HepG2 (cell line): Measurements from ENCODE around the gene TRMT1. TPM values are rescaled to one million over a fixed set of nuclear protein-coding genes. Genes with fewer than 3 reads are reported as not detected.

ENCODE experiments used
- AKAP8 ChIP-seq: sonication (generic); formaldehyde crosslinking; IDR thresholded peaks from 2 replicates; pipeline ENCODE4 v1.5.1; 2020; ENCODE audit warnings: mild to moderate bottlenecking, missing genetic modification reagents
- ARID4A ChIP-seq: sonication (generic); formaldehyde crosslinking; IDR thresholded peaks from 2 replicates; pipeline ENCODE4 v1.5.0; 2020; ENCODE audit warnings: mild to moderate bottlenecking, missing genetic modification reagents, borderline replicate concordance
- ATF7 ChIP-seq, 2 experiments: fragments of 450-650 bp in 1 of 2; sonication (generic) in 1 of 2; formaldehyde crosslinking in 1 of 2; IDR thresholded peaks; 2 replicates each; pipeline versions ENCODE4 v1.4.0 to v1.6.1; 2016 to 2020; ENCODE audit warnings: antibody characterized with exemption in 1 of 2, mild to moderate bottlenecking in 1 of 2, missing genetic modification reagents in 1 of 2
- ELF3 ChIP-seq: IDR thresholded peaks from 2 replicates; pipeline ENCODE4 v1.6.1; 2016; ENCODE audit warnings: missing genetic modification reagents, missing compliant biosample characterization
- ETS1 ChIP-seq: sonication (generic); formaldehyde crosslinking; IDR thresholded peaks from 2 replicates; pipeline ENCODE4 v1.4.0; 2020; ENCODE audit warnings: missing genetic modification reagents
- FOXA1 ChIP-seq, 2 experiments: fragments of 450-650 bp in 1 of 2; sonication (generic) in 1 of 2; formaldehyde crosslinking in 1 of 2; IDR thresholded peaks; 2 replicates each; pipeline versions ENCODE4 v1.4.0 to v1.6.1; 2016 to 2020; ENCODE audit warnings: missing genetic modification reagents in 1 of 2
- FOXK2 ChIP-seq: fragments of 450-650 bp; IDR thresholded peaks from 2 replicates; pipeline ENCODE4 v1.6.1; 2016
- HDAC6 ChIP-seq: fragments of 200-600 bp; sonication (generic); IDR thresholded peaks from 2 replicates; pipeline ENCODE4 v1.7.0; 2017; ENCODE audit warnings: mild to moderate bottlenecking, antibody characterized with exemption, low read length, low read depth
- NCOA1 ChIP-seq: sonication (generic); formaldehyde crosslinking; IDR thresholded peaks from 2 replicates; pipeline ENCODE4 v1.9.0; 2021; ENCODE audit warnings: missing genetic modification reagents
- NFKB2 ChIP-seq: sonication (generic); formaldehyde crosslinking; IDR thresholded peaks from 2 replicates; pipeline ENCODE4 v1.4.0; 2020; ENCODE audit warnings: missing genetic modification reagents, borderline replicate concordance
- NR3C1 ChIP-seq: sonication (generic); formaldehyde crosslinking; IDR thresholded peaks from 2 replicates; pipeline ENCODE4 v1.4.0; 2020; ENCODE audit warnings: missing genetic modification reagents
- RNF2 ChIP-seq: fragments of 450-650 bp; conservative IDR thresholded peaks from 2 replicates; pipeline ENCODE4 v1.6.1; 2016; ENCODE audit warnings: low read depth
- TRIM22 ChIP-seq: fragments of 450-650 bp; IDR thresholded peaks from 2 replicates; pipeline ENCODE4 v1.6.1; 2017
- ZBTB34 ChIP-seq: sonication (generic); formaldehyde crosslinking; IDR thresholded peaks from 2 replicates; pipeline ENCODE4 v1.8.0; 2022; ENCODE audit warnings: mild to moderate bottlenecking, missing genetic modification reagents
- ZFP62 ChIP-seq: sonication (generic); formaldehyde crosslinking; IDR thresholded peaks from 2 replicates; pipeline ENCODE4 v1.4.0; 2020; ENCODE audit warnings: missing genetic modification reagents
- ZMYM4 ChIP-seq: sonication (generic); formaldehyde crosslinking; IDR thresholded peaks from 2 replicates; pipeline ENCODE4 v1.8.1; 2023; ENCODE audit warnings: mild to moderate bottlenecking, missing genetic modification reagents
- ZNF10 ChIP-seq: sonication (generic); formaldehyde crosslinking; IDR thresholded peaks from 2 replicates; pipeline ENCODE4 v1.4.0; 2020; ENCODE audit warnings: mild to moderate bottlenecking, low read depth, missing genetic modification reagents, borderline replicate concordance
- ZNF256 ChIP-seq: sonication (generic); formaldehyde crosslinking; conservative IDR thresholded peaks from 2 replicates; pipeline ENCODE4 v1.4.0; 2020; ENCODE audit warnings: missing genetic modification reagents
- ZNF263 ChIP-seq: sonication (generic); formaldehyde crosslinking; IDR thresholded peaks from 2 replicates; pipeline ENCODE4 v1.4.0; 2020; ENCODE audit warnings: missing genetic modification reagents
- ZNF30 ChIP-seq: sonication (generic); formaldehyde crosslinking; IDR thresholded peaks from 2 replicates; pipeline ENCODE4 v1.5.0; 2020; ENCODE audit warnings: mild to moderate bottlenecking, missing genetic modification reagents
- ZNF432 ChIP-seq: sonication (generic); formaldehyde crosslinking; IDR thresholded peaks from 2 replicates; pipeline ENCODE4 v1.5.0; 2020; ENCODE audit warnings: missing genetic modification reagents, mild to moderate bottlenecking, borderline replicate concordance
- polyA plus RNA-seq, 8 experiments: library from polyadenylated mRNA; depleted of rRNA in 3 of 8; stranded (reverse) in 7 of 8; unstranded in 1 of 8; fragments of >200 nt; fragmentation: Illumina TruSeq in 4 of 8; extraction: Trizol in 4 of 8; gene quantifications; 2 replicates each; pipeline versions ENCODE4 v1.2.1 to v1.2.3, GENCODE V29; 2011 to 2016; ENCODE audit warnings: low read depth in 4 of 8, missing spikeins in 1 of 8, mixed read lengths in 1 of 8; ENCODE audit not compliant: insufficient read depth in 1 of 8
- total RNA-seq, 5 experiments: library from RNA; depleted of rRNA; stranded (reverse); fragments of >200 nt; fragmentation: Illumina TruSeq; extraction: Trizol; gene quantifications; 2 replicates each; pipeline ENCODE4 v1.2.3, GENCODE V29; 2016; ENCODE audit warnings: low read depth in 1 of 5

TRMT1 gene
- total and polyA plus RNA-seq, 2 of the 13 experiments (the other 11 are each of a cell fraction or from before 2014, with no cell fraction given): 35.5 to 44.1 TPM

GRCh38 chr19:13162724-13163608 lies 46.4 kb upstream of the TRMT1 start (continued):
- TF ChIP-seq ARID4A (peak; percentile 80; the same call in 1 of the 2 replicates), ZBTB34 (CRISPR knock-in tag) (no peak), ZNF432 (no peak), NR3C1 (CRISPR knock-in tag) (no peak), NFKB2 (CRISPR knock-in tag) (peak; percentile 86), ZNF256 (CRISPR knock-in tag) (no peak), TRIM22 (no peak), FOXA1 (IDR thresholded peaks at IDR 0.05) (no peak), FOXA1 (CRISPR knock-in tag; IDR thresholded peaks at IDR 0.05) (no peak; the same call in 1 of the 2 replicates), ELF3 (peak; percentile 82), ZMYM4 (CRISPR knock-in tag) (peak; percentile 79), ZNF30 (CRISPR knock-in tag) (no peak), AKAP8 (CRISPR knock-in tag) (peak; percentile 76; the same call in 1 of the 2 replicates), ATF7 (IDR thresholded peaks at IDR 0.05) (no peak), ATF7 (CRISPR knock-in tag; IDR thresholded peaks at IDR 0.05) (no peak), ZFP62 (CRISPR knock-in tag) (no peak), NCOA1 (CRISPR knock-in tag) (no peak), HDAC6 (no peak), FOXK2 (no peak), ETS1 (CRISPR knock-in tag) (no peak), ZNF263 (CRISPR knock-in tag) (0 out of 2 replicates have a peak, but pooled peaks have one; percentile 24), RNF2 (no peak; the same call in 1 of the 2 replicates), ZNF10 (no peak)
